Right renal cortex interstitium (tissue), 3 donors: ENCODE measurements around the gene ATXN7L3. TPM values are rescaled to one million over a fixed set of nuclear protein-coding genes. Genes with fewer than 3 reads are reported as not detected.

Experiments
- polyA plus RNA-seq, 3 donors: library from polyadenylated mRNA; unstranded; fragments of 120-200 nt; gene quantifications; one replicate each; pipeline ENCODE4 v1.2.1, GENCODE V29; 2013; ENCODE audit not compliant: insufficient read length in 3 of 3

The ATXN7L3 gene
- polyA plus RNA-seq, 3 donors: 55.6 to 63.8 (median 63.0) TPM

Other genes with a start within 250 kb of the ATXN7L3 start
- gene PYY, start 245.9 kb downstream of the ATXN7L3 start, polyA plus RNA-seq: under 1 TPM in 2 of 3 donors, not detected in 1; 0.26 to 0.28 TPM
- gene NAGS, start 195.3 kb downstream of the ATXN7L3 start, polyA plus RNA-seq: 1 to 10 TPM; 2.2 to 3.2 (median 3.0) TPM
- 10 to 100 TPM; 38.7 to 40.4 (median 40.0) TPM for gene TMEM101, start 184.9 kb downstream of the ATXN7L3 start, polyA plus RNA-seq
- gene LSM12, start 133.2 kb downstream of the ATXN7L3 start, polyA plus RNA-seq: 10 to 100 TPM; 40.5 to 44.3 (median 41.0) TPM
- 10 to 100 TPM; 69.5 to 78.6 (median 76.1) TPM for gene G6PC3, start 129.1 kb downstream of the ATXN7L3 start, polyA plus RNA-seq
- gene HDAC5, start 76.2 kb downstream of the ATXN7L3 start, polyA plus RNA-seq: 10 to 100 TPM; 41.9 to 54.6 (median 43.4) TPM
- 1 to 10 TPM; 3.7 to 4.1 (median 3.7) TPM for gene HROB, start 58.0 kb downstream of the ATXN7L3 start, polyA plus RNA-seq
- 1 to 10 TPM; 1.2 to 1.8 (median 1.6) TPM for gene ASB16, start 29.2 kb downstream of the ATXN7L3 start, polyA plus RNA-seq
- gene TMUB2, start 12.9 kb downstream of the ATXN7L3 start, polyA plus RNA-seq: 10 to 100 TPM; 39.0 to 43.6 (median 42.9) TPM
- 100 to 1,000 TPM; 123 to 125 (median 124) TPM for gene UBTF, start 19.8 kb upstream of the ATXN7L3 start, polyA plus RNA-seq
- 10 to 100 TPM in 2 of 3 donors, 1 to 10 TPM in 1; 8.9 to 13.4 (median 10.3) TPM for gene SLC4A1, start 68.3 kb upstream of the ATXN7L3 start, polyA plus RNA-seq
- gene RUNDC3A, start 108.7 kb upstream of the ATXN7L3 start, polyA plus RNA-seq: 1 to 10 TPM; 1.2 to 2.3 (median 1.4) TPM
- 10 to 100 TPM; 82.5 to 88.4 (median 85.4) TPM for gene SLC25A39, start 124.9 kb upstream of the ATXN7L3 start, polyA plus RNA-seq
- 100 to 1,000 TPM; 209 to 258 (median 221) TPM for gene GRN, start 145.4 kb upstream of the ATXN7L3 start, polyA plus RNA-seq
- 10 to 100 TPM; 24.5 to 34.8 (median 27.4) TPM for gene FAM171A2, start 164.0 kb upstream of the ATXN7L3 start, polyA plus RNA-seq
- 1 to 10 TPM; 4.7 to 8.7 (median 4.8) TPM for gene ITGA2B, start 189.8 kb upstream of the ATXN7L3 start, polyA plus RNA-seq